T-helper 2 cell treated with Interferon-gamma antibody and Interleukin-4, amounts not matched to agents 5 μg/mL and 100 μg/mL, for 36 hours (primary cell): ENCODE data around the gene POMC.
"Not testable (repeated sequence)": the region's sequence is repeated elsewhere in the genome, so short reads cannot be mapped to it uniquely, and the experiment has no call there.

Experiments
- DNase-seq: peaks from one replicate; pipeline ENCODE4 v3.0.0; 2021; ENCODE audit warnings: low spot score
- H3K27ac Mint-ChIP-seq: one replicate; pipeline ENCODE4 v1.8.0; 2021; ENCODE audit warnings: mild to moderate bottlenecking, mixed read lengths
- H3K27me3 Mint-ChIP-seq: one replicate; pipeline ENCODE4 v1.8.0; 2021; ENCODE audit warnings: low read depth, mixed read lengths
- H3K36me3 Mint-ChIP-seq: one replicate; pipeline ENCODE4 v1.8.0; 2021; ENCODE audit warnings: low read depth, mixed read lengths
- H3K4me1 Mint-ChIP-seq: one replicate; pipeline ENCODE4 v1.8.0; 2021; ENCODE audit warnings: low read depth, mixed read lengths
- H3K4me3 Mint-ChIP-seq: one replicate; pipeline ENCODE4 v1.8.0; 2022; ENCODE audit warnings: mild to moderate bottlenecking, moderate library complexity, mixed read lengths
- H3K9me3 Mint-ChIP-seq: one replicate; pipeline ENCODE4 v1.8.0; 2021; ENCODE audit warnings: mixed read lengths

The POMC gene

GRCh38 chr2:25168256-25169072, at the start of gene POMC:
TSS of gene POMC (minus strand) at chr2:25168580. CDS start at chr2:25164772, 3,808 bp downstream.
- Mint-ChIP-seq H3K4me1 (peaks cover 8% of the 10 kb centered on the region), H3K27me3 (peaks cover 80% of the 10 kb centered on the region), H3K9me3 (no peaks in the 10 kb centered on the region), H3K27ac (no peak within 1 kb of the TSS), H3K36me3 (peaks cover 2% of the 10 kb centered on the region), H3K4me3 (peak within 1 kb of the TSS; percentile 63)
- DNase-seq: peak; percentile 22

- peaks cover 7% of the 10 kb centered on the region for H3K4me1 Mint-ChIP-seq
- peak overlapping the region; percentile 49 for H3K27ac Mint-ChIP-seq
- H3K27me3 Mint-ChIP-seq: no peaks in the 10 kb centered on the region
- H3K4me3 Mint-ChIP-seq: peak overlapping the region; percentile 50
- no peaks in the 10 kb centered on the region for H3K9me3 Mint-ChIP-seq
- DNase-seq: no peak
- H3K36me3 Mint-ChIP-seq: no peaks in the 10 kb centered on the region
Measured at GRCh38 chr2:25218100-25218499, 49.7 kb upstream of the POMC start.

GRCh38 chr2:25215948-25216679, 47.7 kb upstream of the POMC start:
- Mint-ChIP-seq H3K27me3 (no peaks in the 10 kb centered on the region), H3K4me3 (peak overlapping the region; percentile 64), H3K36me3 (no peaks in the 10 kb centered on the region), H3K4me1 (peaks cover 9% of the 10 kb centered on the region), H3K9me3 (no peaks in the 10 kb centered on the region), H3K27ac (peak overlapping the region; percentile 55)
- DNase-seq: peak; percentile 86

- Mint-ChIP-seq H3K36me3 (no peaks in the 10 kb centered on the region), H3K27ac (peak overlapping the region; percentile 55), H3K4me1 (peaks cover 16% of the 10 kb centered on the region), H3K27me3 (no peaks in the 10 kb centered on the region), H3K9me3 (no peaks in the 10 kb centered on the region), H3K4me3 (peak overlapping the region; percentile 42)
- no peak for DNase-seq
Measured at GRCh38 chr2:25215232-25215631, 46.9 kb upstream of the POMC start.

GRCh38 chr2:25213229-25213628, 44.8 kb upstream of the POMC start:
- no peak for DNase-seq
- Mint-ChIP-seq H3K36me3 (no peaks in the 10 kb centered on the region), H3K9me3 (no peaks in the 10 kb centered on the region), H3K27ac (no peak overlapping the region), H3K4me3 (no peak overlapping the region), H3K4me1 (peaks cover 25% of the 10 kb centered on the region), H3K27me3 (no peaks in the 10 kb centered on the region)

- not testable (repeated sequence) for H3K27me3 Mint-ChIP-seq, H3K36me3 Mint-ChIP-seq, H3K9me3 Mint-ChIP-seq, DNase-seq, H3K27ac Mint-ChIP-seq
- peaks cover 26% of the 10 kb centered on the region for H3K4me1 Mint-ChIP-seq
- H3K4me3 Mint-ChIP-seq: peak overlapping the region; percentile 54
Measured at GRCh38 chr2:25210923-25211322, 42.5 kb upstream of the POMC start.

GRCh38 chr2:25207078-25207545, 38.7 kb upstream of the POMC start:
- Mint-ChIP-seq H3K9me3 (no peaks in the 10 kb centered on the region), H3K4me1 (peaks cover 24% of the 10 kb centered on the region), H3K4me3 (no peak overlapping the region), H3K36me3 (no peaks in the 10 kb centered on the region), H3K27me3 (no peaks in the 10 kb centered on the region), H3K27ac (no peak overlapping the region)
- no peak for DNase-seq

GRCh38 chr2:25204190-25204838, 35.9 kb upstream of the POMC start:
- no peak for DNase-seq
- H3K27ac Mint-ChIP-seq: no peak overlapping the region
- peaks cover 7% of the 10 kb centered on the region for H3K4me1 Mint-ChIP-seq
- no peaks in the 10 kb centered on the region for H3K27me3 Mint-ChIP-seq
- no peak overlapping the region for H3K4me3 Mint-ChIP-seq
- H3K9me3 Mint-ChIP-seq: no peaks in the 10 kb centered on the region
- no peaks in the 10 kb centered on the region for H3K36me3 Mint-ChIP-seq

GRCh38 chr2:25202275-25202674, 33.9 kb upstream of the POMC start:
- H3K9me3 Mint-ChIP-seq: no peaks in the 10 kb centered on the region
- no peak overlapping the region for H3K4me3 Mint-ChIP-seq
- DNase-seq: no peak
- no peak overlapping the region for H3K27ac Mint-ChIP-seq
- no peaks in the 10 kb centered on the region for H3K36me3 Mint-ChIP-seq
- peaks cover 6% of the 10 kb centered on the region for H3K4me1 Mint-ChIP-seq
- H3K27me3 Mint-ChIP-seq: peaks cover 7% of the 10 kb centered on the region

GRCh38 chr2:25201794-25202193, 33.4 kb upstream of the POMC start:
- DNase-seq: no peak

GRCh38 chr2:25201265-25201664, 32.9 kb upstream of the POMC start:
- DNase-seq: no peak
- no peak overlapping the region for H3K27ac Mint-ChIP-seq
- H3K4me3 Mint-ChIP-seq: no peak overlapping the region
- no peaks in the 10 kb centered on the region for H3K9me3 Mint-ChIP-seq
- H3K27me3 Mint-ChIP-seq: peaks cover 7% of the 10 kb centered on the region
- H3K36me3 Mint-ChIP-seq: no peaks in the 10 kb centered on the region
- peaks cover 5% of the 10 kb centered on the region for H3K4me1 Mint-ChIP-seq

More at GRCh38 chr2:25201794-25202193, 33.4 kb upstream of the POMC start:
- no peak overlapping the region for H3K27ac Mint-ChIP-seq
- no peak overlapping the region for H3K4me3 Mint-ChIP-seq
- H3K9me3 Mint-ChIP-seq: no peaks in the 10 kb centered on the region
- peaks cover 7% of the 10 kb centered on the region for H3K27me3 Mint-ChIP-seq
- H3K4me1 Mint-ChIP-seq: peaks cover 3% of the 10 kb centered on the region
- H3K36me3 Mint-ChIP-seq: no peaks in the 10 kb centered on the region

- H3K4me3 Mint-ChIP-seq: no peak overlapping the region
Measured at GRCh38 chr2:25198576-25198975, 30.2 kb upstream of the POMC start.

GRCh38 chr2:25198209-25198525, 29.8 kb upstream of the POMC start:
- Mint-ChIP-seq H3K4me1 (peaks cover 5% of the 10 kb centered on the region), H3K9me3 (no peaks in the 10 kb centered on the region), H3K27me3 (peaks cover 7% of the 10 kb centered on the region), H3K36me3 (no peaks in the 10 kb centered on the region), H3K4me3 (no peak overlapping the region), H3K27ac (no peak overlapping the region)
- no peak for DNase-seq

More at GRCh38 chr2:25198576-25198975, 30.2 kb upstream of the POMC start:
- Mint-ChIP-seq H3K27ac (no peak overlapping the region), H3K9me3 (no peaks in the 10 kb centered on the region), H3K36me3 (no peaks in the 10 kb centered on the region), H3K4me1 (peaks cover 5% of the 10 kb centered on the region), H3K27me3 (peaks cover 7% of the 10 kb centered on the region)
- DNase-seq: no peak
